ENCODE data around the gene BACE2. TPM values are rescaled to one million over a fixed set of nuclear protein-coding genes. Genes with fewer than 3 reads are reported as not detected.
"Not testable (repeated sequence)": the region's sequence is repeated elsewhere in the genome, so short reads cannot be mapped to it uniquely, and the experiment has no call there.

Gene BACE2
- total RNA-seq, 2 donors from 2014 or later = 0.37 to 1.4 TPM

GRCh38 chr21:41247561-41248545 lies 79.9 kb downstream of the BACE2 start:
- no peak overlapping the region for H3K4me3 Mint-ChIP-seq
- peaks cover 2% of the 10 kb centered on the region for H3K4me1 Mint-ChIP-seq
- peaks cover 2% of the 10 kb centered on the region for H3K9me3 ChIP-seq (ENCODE audit: control insufficient read depth, low read length, poor library complexity, severe bottlenecking)
- ATAC-seq = no peak
- peaks cover 72% of the 10 kb centered on the region for H3K27me3 Mint-ChIP-seq
- H3K36me3 Mint-ChIP-seq (ENCODE audit: low read depth) = no peaks in the 10 kb centered on the region
- DNase-seq = no peak
- no peak overlapping the region for H3K27ac Mint-ChIP-seq

GRCh38 chr21:41249476-41249875 lies 81.5 kb downstream of the BACE2 start:
- Mint-ChIP-seq H3K4me1 (peaks cover 2% of the 10 kb centered on the region), H3K27ac (no peak overlapping the region), H3K36me3 (ENCODE audit: low read depth) (no peaks in the 10 kb centered on the region), H3K4me3 (no peak overlapping the region), H3K27me3 (peaks cover 57% of the 10 kb centered on the region)
- H3K9me3 ChIP-seq (ENCODE audit: control insufficient read depth, low read length, poor library complexity, severe bottlenecking) = peaks cover 2% of the 10 kb centered on the region
- DNase-seq (no peak), ATAC-seq (no peak)

- no peak overlapping the region for H3K4me3 Mint-ChIP-seq
- H3K27me3 Mint-ChIP-seq = peaks cover 53% of the 10 kb centered on the region
- H3K9me3 ChIP-seq (ENCODE audit: control insufficient read depth, low read length, poor library complexity, severe bottlenecking) = peaks cover 2% of the 10 kb centered on the region
- peaks cover 2% of the 10 kb centered on the region for H3K4me1 Mint-ChIP-seq
- no peak overlapping the region for H3K27ac Mint-ChIP-seq
- DNase-seq = no peak
- H3K36me3 Mint-ChIP-seq (ENCODE audit: low read depth) = peaks cover 3% of the 10 kb centered on the region
- ATAC-seq = no peak
Observed at GRCh38 chr21:41250519-41250918, 82.6 kb downstream of the BACE2 start.

GRCh38 chr21:41251961-41252642 lies 84.1 kb downstream of the BACE2 start:
- DNase-seq = no peak
- ATAC-seq = no peak
- H3K9me3 ChIP-seq (ENCODE audit: control insufficient read depth, low read length, poor library complexity, severe bottlenecking) = peaks cover 2% of the 10 kb centered on the region
- H3K4me3 Mint-ChIP-seq = no peak overlapping the region
- H3K36me3 Mint-ChIP-seq (ENCODE audit: low read depth) = peaks cover 3% of the 10 kb centered on the region
- peak overlapping the region; percentile 14 for H3K27ac Mint-ChIP-seq
- H3K4me1 Mint-ChIP-seq = peaks cover 2% of the 10 kb centered on the region
- H3K27me3 Mint-ChIP-seq = peaks cover 48% of the 10 kb centered on the region

GRCh38 chr21:41254090-41254700 lies 86.2 kb downstream of the BACE2 start:
- Mint-ChIP-seq H3K4me1 (no peaks in the 10 kb centered on the region), H3K27me3 (peaks cover 47% of the 10 kb centered on the region), H3K36me3 (ENCODE audit: low read depth) (peaks cover 3% of the 10 kb centered on the region), H3K27ac (no peak overlapping the region), H3K4me3 (no peak overlapping the region)
- DNase-seq (no peak), ATAC-seq (no peak)
- peaks cover under 1% of the 10 kb centered on the region for H3K9me3 ChIP-seq (ENCODE audit: control insufficient read depth, low read length, poor library complexity, severe bottlenecking)

- Mint-ChIP-seq H3K27me3 (peaks cover 41% of the 10 kb centered on the region), H3K4me3 (no peak overlapping the region), H3K27ac (no peak overlapping the region), H3K4me1 (no peaks in the 10 kb centered on the region), H3K36me3 (ENCODE audit: low read depth) (peaks cover 3% of the 10 kb centered on the region)
- DNase-seq (no peak), ATAC-seq (no peak)
- H3K9me3 ChIP-seq (ENCODE audit: control insufficient read depth, low read length, poor library complexity, severe bottlenecking) = no peaks in the 10 kb centered on the region
Observed at GRCh38 chr21:41255190-41255589, 87.2 kb downstream of the BACE2 start.

GRCh38 chr21:41256231-41256630 lies 88.3 kb downstream of the BACE2 start:
- peaks cover 30% of the 10 kb centered on the region for H3K27me3 Mint-ChIP-seq
- DNase-seq; H3K27ac Mint-ChIP-seq; H3K4me1 Mint-ChIP-seq; ATAC-seq; H3K4me3 Mint-ChIP-seq; H3K9me3 ChIP-seq (ENCODE audit: control insufficient read depth, low read length, poor library complexity, severe bottlenecking); H3K36me3 Mint-ChIP-seq (ENCODE audit: low read depth): not testable (repeated sequence)

GRCh38 chr21:41256771-41257702 lies 89.1 kb downstream of the BACE2 start:
- Mint-ChIP-seq H3K27ac (no peak overlapping the region), H3K36me3 (ENCODE audit: low read depth) (peaks cover 3% of the 10 kb centered on the region), H3K27me3 (peaks cover 22% of the 10 kb centered on the region), H3K4me1 (no peaks in the 10 kb centered on the region), H3K4me3 (no peak overlapping the region)
- H3K9me3 ChIP-seq (ENCODE audit: control insufficient read depth, low read length, poor library complexity, severe bottlenecking) = no peaks in the 10 kb centered on the region
- no peak for DNase-seq
- no peak for ATAC-seq

- no peaks in the 10 kb centered on the region for H3K9me3 ChIP-seq (ENCODE audit: control insufficient read depth, low read length, poor library complexity, severe bottlenecking)
- Mint-ChIP-seq H3K27ac (no peak overlapping the region), H3K4me1 (no peaks in the 10 kb centered on the region), H3K4me3 (no peak overlapping the region), H3K27me3 (peaks cover 14% of the 10 kb centered on the region), H3K36me3 (ENCODE audit: low read depth) (peaks cover 3% of the 10 kb centered on the region)
- DNase-seq (no peak), ATAC-seq (no peak)
Observed at GRCh38 chr21:41258617-41259016, 90.7 kb downstream of the BACE2 start.

- no peaks in the 10 kb centered on the region for H3K4me1 Mint-ChIP-seq
- no peaks in the 10 kb centered on the region for H3K9me3 ChIP-seq (ENCODE audit: control insufficient read depth, low read length, poor library complexity, severe bottlenecking)
- no peak overlapping the region for H3K4me3 Mint-ChIP-seq
- H3K27ac Mint-ChIP-seq = no peak overlapping the region
- H3K36me3 Mint-ChIP-seq (ENCODE audit: low read depth) = no peaks in the 10 kb centered on the region
- DNase-seq = no peak
- ATAC-seq = no peak
- peaks cover 14% of the 10 kb centered on the region for H3K27me3 Mint-ChIP-seq
Observed at GRCh38 chr21:41260428-41260827, 92.5 kb downstream of the BACE2 start.

- H3K4me1 Mint-ChIP-seq = no peaks in the 10 kb centered on the region
- ATAC-seq = no peak
- peaks cover 20% of the 10 kb centered on the region for H3K27me3 Mint-ChIP-seq
- no peak overlapping the region for H3K27ac Mint-ChIP-seq
- no peaks in the 10 kb centered on the region for H3K9me3 ChIP-seq (ENCODE audit: control insufficient read depth, low read length, poor library complexity, severe bottlenecking)
- no peak overlapping the region for H3K4me3 Mint-ChIP-seq
- H3K36me3 Mint-ChIP-seq (ENCODE audit: low read depth) = no peaks in the 10 kb centered on the region
- DNase-seq = no peak
Observed at GRCh38 chr21:41267346-41267745, 99.4 kb downstream of the BACE2 start.

GRCh38 chr21:41269535-41269934 lies 101.6 kb downstream of the BACE2 start:
- Mint-ChIP-seq H3K4me3 (no peak overlapping the region), H3K27me3 (peaks cover 21% of the 10 kb centered on the region), H3K27ac (no peak overlapping the region), H3K36me3 (ENCODE audit: low read depth) (no peaks in the 10 kb centered on the region), H3K4me1 (no peaks in the 10 kb centered on the region)
- ATAC-seq (no peak), DNase-seq (no peak)
- H3K9me3 ChIP-seq (ENCODE audit: control insufficient read depth, low read length, poor library complexity, severe bottlenecking) = no peaks in the 10 kb centered on the region

Data from T-helper 17 cell (primary cell).